ENCODE measurements around the gene CNN1. TPM values are rescaled to one million over a fixed set of nuclear protein-coding genes. Genes with fewer than 3 reads are reported as not detected.

The CNN1 gene
- polyA plus RNA-seq, 3 donors from 2014 or later, result not detected

- Mint-ChIP-seq H3K27me3 (ENCODE audit: low read depth in 3 of 3) (peaks cover 4 to 18% (median 8%) of the 10 kb centered on the region in 3 donors), H3K36me3 (no peaks in the 10 kb centered on the region), H3K27ac (no peak overlapping the region), H3K9me3 (no peaks in the 10 kb centered on the region), H3K4me1 (peaks cover 0 to 5% of the 10 kb centered on the region in 2 donors), H3K4me3 (no peak overlapping the region)
- DNase-seq, result no peak
Measured at GRCh38 chr19:11541238-11541637, 2.6 kb downstream of the CNN1 start.

- H3K4me1 Mint-ChIP-seq, result no peaks in the 10 kb centered on the region
- H3K9me3 Mint-ChIP-seq, result no peaks in the 10 kb centered on the region
- no peak for DNase-seq
- H3K4me3 Mint-ChIP-seq, result no peak overlapping the region
- no peaks in the 10 kb centered on the region for H3K36me3 Mint-ChIP-seq
- H3K27me3 Mint-ChIP-seq (ENCODE audit: low read depth in 3 of 3), result peaks cover 4 to 5% (median 5%) of the 10 kb centered on the region in 3 donors
- H3K27ac Mint-ChIP-seq, result no peak overlapping the region
Measured at GRCh38 chr19:11547929-11548700, 9.5 kb downstream of the CNN1 start.

- Mint-ChIP-seq H3K27ac (no peak overlapping the region), H3K36me3 (no peaks in the 10 kb centered on the region), H3K4me1 (peaks cover 0 to 2% of the 10 kb centered on the region in 2 donors), H3K27me3 (ENCODE audit: low read depth in 3 of 3) (peaks cover 2 to 5% (median 4%) of the 10 kb centered on the region in 3 donors), H3K9me3 (no peaks in the 10 kb centered on the region), H3K4me3 (no peak overlapping the region)
- DNase-seq, result no peak
Measured at GRCh38 chr19:11549386-11549953, 10.8 kb downstream of the CNN1 start.

GRCh38 chr19:11550265-11550664 lies 11.6 kb downstream of the CNN1 start:
- Mint-ChIP-seq H3K27ac (peak overlapping the region in 1 of 6 donors; percentile 4), H3K36me3 (peaks cover 0 to 2% (median 0%) of the 10 kb centered on the region in 3 donors)

GRCh38 chr19:11551603-11552235 lies 13.1 kb downstream of the CNN1 start:
- H3K9me3 Mint-ChIP-seq, result no peaks in the 10 kb centered on the region
- no peak overlapping the region for H3K27ac Mint-ChIP-seq
- peaks cover 2 to 6% (median 2%) of the 10 kb centered on the region in 3 donors for H3K27me3 Mint-ChIP-seq (ENCODE audit: low read depth in 3 of 3)
- H3K4me3 Mint-ChIP-seq, result no peak overlapping the region
- no peak for DNase-seq
- H3K4me1 Mint-ChIP-seq, result peaks cover 11% of the 10 kb centered on the region in 2 donors
- peaks cover 0 to 8% (median 0%) of the 10 kb centered on the region in 3 donors for H3K36me3 Mint-ChIP-seq

More at GRCh38 chr19:11550265-11550664, 11.6 kb downstream of the CNN1 start:
- DNase-seq, result no peak
- H3K4me3 Mint-ChIP-seq, result no peak overlapping the region
- peaks cover 1 to 2% of the 10 kb centered on the region in 2 donors for H3K4me1 Mint-ChIP-seq
- H3K9me3 Mint-ChIP-seq, result no peaks in the 10 kb centered on the region
- peaks cover 2 to 6% (median 2%) of the 10 kb centered on the region in 3 donors for H3K27me3 Mint-ChIP-seq (ENCODE audit: low read depth in 3 of 3)

GRCh38 chr19:11552666-11553372 lies 14.2 kb downstream of the CNN1 start:
- peaks cover 2 to 6% (median 2%) of the 10 kb centered on the region in 3 donors for H3K27me3 Mint-ChIP-seq (ENCODE audit: low read depth in 3 of 3)
- no peak overlapping the region for H3K4me3 Mint-ChIP-seq
- H3K36me3 Mint-ChIP-seq, result peaks cover 0 to 8% (median 3%) of the 10 kb centered on the region in 3 donors
- H3K27ac Mint-ChIP-seq, result no peak overlapping the region
- DNase-seq, result no peak
- H3K4me1 Mint-ChIP-seq, result peaks cover 17 to 19% of the 10 kb centered on the region in 2 donors
- no peaks in the 10 kb centered on the region for H3K9me3 Mint-ChIP-seq

- no peak overlapping the region for H3K4me3 Mint-ChIP-seq
- H3K27me3 Mint-ChIP-seq (ENCODE audit: low read depth in 3 of 3), result peaks cover 3 to 8% (median 3%) of the 10 kb centered on the region in 3 donors
- no peaks in the 10 kb centered on the region for H3K9me3 Mint-ChIP-seq
- H3K36me3 Mint-ChIP-seq, result peaks cover 0 to 8% (median 3%) of the 10 kb centered on the region in 3 donors
- H3K27ac Mint-ChIP-seq, result peak overlapping the region in 2 of 6 donors; percentile 12 to 36
- H3K4me1 Mint-ChIP-seq, result peaks cover 26 to 31% of the 10 kb centered on the region in 2 donors
- no peak for DNase-seq
Measured at GRCh38 chr19:11554160-11554559, 15.5 kb downstream of the CNN1 start.

- Mint-ChIP-seq H3K9me3 (no peaks in the 10 kb centered on the region), H3K27me3 (ENCODE audit: low read depth in 3 of 3) (peaks cover 4 to 9% (median 8%) of the 10 kb centered on the region in 3 donors), H3K27ac (peak overlapping the region in 1 of 6 donors; percentile 10), H3K4me1 (peaks cover 31 to 38% of the 10 kb centered on the region in 2 donors), H3K4me3 (peak overlapping the region in 2 of 5 donors; percentile 12 to 47), H3K36me3 (peaks cover 0 to 8% (median 3%) of the 10 kb centered on the region in 3 donors)
- no peak for DNase-seq
Measured at GRCh38 chr19:11555246-11555645, 16.6 kb downstream of the CNN1 start.

GRCh38 chr19:11556634-11557420 lies 18.2 kb downstream of the CNN1 start:
- no peak for DNase-seq
- H3K4me1 Mint-ChIP-seq, result peaks cover 37 to 44% of the 10 kb centered on the region in 2 donors
- peak overlapping the region in 1 of 6 donors; percentile 64 for H3K27ac Mint-ChIP-seq
- H3K9me3 Mint-ChIP-seq, result no peaks in the 10 kb centered on the region
- H3K4me3 Mint-ChIP-seq, result peak overlapping the region in 4 of 5 donors; percentile 44 to 98 (median 76)
- H3K36me3 Mint-ChIP-seq, result peaks cover 0 to 8% (median 3%) of the 10 kb centered on the region in 3 donors
- H3K27me3 Mint-ChIP-seq (ENCODE audit: low read depth in 3 of 3), result peaks cover 2 to 9% (median 9%) of the 10 kb centered on the region in 3 donors

- H3K4me3 Mint-ChIP-seq, result peak within 1 kb of the TSS; percentile 96 to 100 (median 98)
- H3K27me3 Mint-ChIP-seq (ENCODE audit: low read depth in 3 of 3), result peaks cover 2 to 9% (median 7%) of the 10 kb centered on the region in 3 donors
- peaks cover 35 to 44% of the 10 kb centered on the region in 2 donors for H3K4me1 Mint-ChIP-seq
- peak within 1 kb of the TSS; percentile 91 to 98 (median 96) for H3K27ac Mint-ChIP-seq
- peak; percentile 95 to 97 (median 95) for DNase-seq
- H3K9me3 Mint-ChIP-seq, result no peaks in the 10 kb centered on the region
- H3K36me3 Mint-ChIP-seq, result peaks cover 0 to 8% (median 3%) of the 10 kb centered on the region in 3 donors
Measured at GRCh38 chr19:11558881-11559828, 20.5 kb downstream of the CNN1 start, which contains the start of gene ELOF1. Gene ELOF1 (minus strand): TSS chr19:11559230. CDS start chr19:11554347, 4,883 bp downstream.

- Mint-ChIP-seq H3K4me3 (peak overlapping the region; percentile 76 to 89 (median 83)), H3K36me3 (peaks cover 0 to 4% (median 3%) of the 10 kb centered on the region in 3 donors), H3K4me1 (peaks cover 33 to 40% of the 10 kb centered on the region in 2 donors), H3K27me3 (ENCODE audit: low read depth in 3 of 3) (peaks cover 2 to 8% (median 7%) of the 10 kb centered on the region in 3 donors), H3K9me3 (no peaks in the 10 kb centered on the region), H3K27ac (peak overlapping the region; percentile 61 to 89 (median 74))
- peak; percentile 66 to 72 (median 71) for DNase-seq
Measured at GRCh38 chr19:11560404-11561051, 21.9 kb downstream of the CNN1 start.

Data from immature natural killer cell (primary cell).